NCI-H1930 (cell line): ENCODE measurements around the gene PBLD.
"Not testable (repeated sequence)": the region's sequence is repeated elsewhere in the genome, so short reads cannot be mapped to it uniquely, and the experiment has no call there.

Source experiments
- DNase-seq, 2 experiments: peaks; one replicate each; lab custom pipeline; 2025; lab: John Stamatoyannopoulos, UW

Gene PBLD

GRCh38 chr10:68330852-68331454 lies 1.8 kb downstream of the PBLD start:
- no peak for DNase-seq

DNA sequence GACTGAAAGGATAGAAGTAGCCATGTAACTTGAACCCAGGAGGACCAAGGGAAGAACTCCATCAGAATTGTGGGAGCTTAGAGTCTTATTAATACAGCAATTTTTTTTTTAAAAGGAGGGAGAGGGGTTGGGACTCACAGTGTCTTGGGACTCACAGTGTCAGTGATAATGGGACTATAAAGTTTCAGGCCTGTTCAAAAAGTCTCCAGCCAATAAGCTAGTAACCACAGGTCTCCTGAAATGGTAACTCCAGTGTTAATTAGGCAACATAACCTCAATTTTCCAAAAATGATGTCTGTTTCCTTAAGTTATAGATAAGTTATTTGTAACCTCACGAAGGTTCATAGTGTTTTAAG lies 3.2 kb downstream of the PBLD start:
- no peak for DNase-seq

- no peak for DNase-seq
Observed at GRCh38 chr10:68327889-68328786, 4.6 kb downstream of the PBLD start.

- not testable (repeated sequence) for DNase-seq
Observed at GRCh38 chr10:68324396-68324795, 8.3 kb downstream of the PBLD start.

DNA sequence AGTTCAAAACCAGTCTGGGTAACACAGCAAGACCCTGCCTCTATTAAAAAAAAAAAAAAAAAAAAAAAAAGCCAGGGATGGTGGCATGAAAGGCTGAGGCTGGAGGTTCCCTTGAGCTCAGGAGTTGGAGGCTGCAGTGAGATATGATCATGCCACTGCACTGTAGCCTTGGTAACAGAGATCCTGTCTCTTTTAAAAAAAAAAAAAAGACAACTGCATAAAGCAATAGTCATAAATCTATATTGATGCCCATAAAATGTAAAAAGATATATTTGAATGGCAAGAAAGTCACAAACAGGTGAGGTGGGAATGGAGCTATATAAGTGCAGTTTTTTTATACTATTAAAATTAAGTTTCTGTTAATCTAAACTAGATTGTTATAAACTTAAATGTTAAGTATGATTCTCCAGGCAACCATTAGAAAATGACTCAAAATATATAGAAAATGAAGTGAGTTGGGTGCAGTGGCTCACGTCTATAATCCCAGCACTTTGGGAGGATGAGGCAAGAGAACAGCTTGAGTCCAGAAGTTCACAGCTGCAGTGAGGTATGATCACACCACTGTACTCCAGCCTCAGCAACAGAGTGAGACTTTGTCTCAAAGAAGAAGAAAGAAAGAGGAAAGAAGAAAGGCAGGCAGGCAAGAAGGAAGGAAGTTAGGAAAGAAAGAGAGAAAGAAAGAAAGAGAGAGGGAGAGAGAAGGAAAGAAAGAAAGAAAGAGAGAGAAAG lies 14.2 kb downstream of the PBLD start:
- no peak for DNase-seq

DNA sequence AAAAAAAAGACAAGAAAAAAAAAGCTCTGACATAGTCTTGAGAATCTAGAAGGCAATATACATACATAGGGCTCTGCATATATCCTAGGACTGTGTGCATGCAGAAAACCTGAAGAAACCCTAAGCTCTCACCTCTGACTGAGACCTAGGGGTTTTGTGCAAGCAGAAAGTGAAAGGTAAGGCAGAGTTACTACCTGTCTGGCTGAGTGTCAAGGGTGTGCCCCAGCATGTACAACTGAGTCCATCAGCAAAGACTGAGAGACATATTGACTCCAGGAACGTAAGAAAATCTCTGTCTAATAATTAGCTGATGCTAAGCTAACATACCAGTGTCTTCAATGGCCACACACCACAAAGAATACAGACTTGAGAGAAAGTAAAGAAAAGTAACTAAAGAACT lies 17.1 kb downstream of the PBLD start:
- DNase-seq: no peak

DNA sequence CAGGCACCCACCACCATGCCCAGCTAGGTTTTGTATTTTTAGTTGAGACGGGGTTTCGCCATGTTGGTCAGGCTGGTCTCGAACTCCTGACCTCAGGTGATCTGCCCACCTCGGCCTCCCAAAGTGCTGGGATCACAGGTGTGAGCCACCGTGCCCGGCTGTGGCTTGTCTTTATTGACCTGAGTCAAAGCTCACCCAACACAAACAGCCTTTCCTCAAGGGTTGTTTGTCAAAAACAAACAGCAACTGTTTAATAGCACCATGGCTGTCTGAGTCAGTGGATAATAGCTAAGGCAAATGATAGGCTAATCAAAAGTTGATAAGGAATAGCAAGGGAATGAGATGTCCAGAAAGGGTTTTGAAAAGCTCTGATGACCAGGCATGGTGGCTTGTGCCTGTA lies 17.8 kb downstream of the PBLD start:
- DNase-seq: not testable (repeated sequence)

DNA sequence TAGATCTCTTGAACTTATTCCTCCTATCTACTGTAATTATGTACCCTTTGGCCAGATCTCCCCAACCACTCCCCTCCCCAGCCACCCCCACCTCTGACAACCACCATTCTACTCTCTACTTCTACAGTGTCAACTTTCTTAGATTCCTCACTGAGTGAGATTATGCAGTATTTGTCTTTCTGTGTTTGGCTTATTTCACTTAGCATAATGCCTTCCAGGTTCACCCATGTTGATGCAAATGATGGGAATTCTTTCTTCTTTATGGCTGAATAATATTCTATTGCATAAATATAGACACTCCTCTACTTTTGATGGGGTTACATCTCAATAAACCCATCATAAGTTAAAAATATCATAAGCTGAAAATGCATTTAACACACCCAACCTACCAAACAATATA lies 22.2 kb downstream of the PBLD start:
- DNase-seq: no peak

GRCh38 chr10:68305854-68306253 lies 26.9 kb downstream of the PBLD start:
- no peak for DNase-seq

GRCh38 chr10:68303849-68304412 lies 28.8 kb downstream of the PBLD start:
- no peak for DNase-seq

GRCh38 chr10:68302871-68303270 lies 29.9 kb downstream of the PBLD start:
- no peak for DNase-seq

- no peak for DNase-seq
Observed at GRCh38 chr10:68302503-68302823, 30.3 kb downstream of the PBLD start.

GRCh38 chr10:68301790-68302502 lies 30.8 kb downstream of the PBLD start:
- no peak for DNase-seq

GRCh38 chr10:68301301-68301700 lies 31.4 kb downstream of the PBLD start:
- DNase-seq: no peak

- no peak for DNase-seq
Observed at GRCh38 chr10:68296843-68297663, 35.7 kb downstream of the PBLD start.

DNA sequence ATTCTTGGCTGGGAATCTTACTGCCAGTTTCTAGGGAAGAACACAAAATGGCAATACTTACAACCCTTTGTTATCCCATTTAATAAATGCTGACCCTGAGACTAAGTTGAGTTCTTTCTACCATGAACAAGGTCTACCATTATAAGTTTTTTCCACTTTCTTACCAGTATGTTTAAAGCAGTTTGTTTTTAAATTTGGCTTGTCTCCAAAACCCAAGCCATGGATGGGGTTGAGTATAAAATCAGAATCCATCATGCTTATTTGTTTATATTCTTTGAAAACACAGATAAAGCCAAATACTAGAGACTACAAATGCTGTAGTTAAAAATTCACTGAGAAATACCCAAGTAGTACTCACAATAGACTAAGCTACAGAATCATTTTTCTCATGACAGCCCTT lies 42.0 kb downstream of the PBLD start:
- no peak for DNase-seq

DNA sequence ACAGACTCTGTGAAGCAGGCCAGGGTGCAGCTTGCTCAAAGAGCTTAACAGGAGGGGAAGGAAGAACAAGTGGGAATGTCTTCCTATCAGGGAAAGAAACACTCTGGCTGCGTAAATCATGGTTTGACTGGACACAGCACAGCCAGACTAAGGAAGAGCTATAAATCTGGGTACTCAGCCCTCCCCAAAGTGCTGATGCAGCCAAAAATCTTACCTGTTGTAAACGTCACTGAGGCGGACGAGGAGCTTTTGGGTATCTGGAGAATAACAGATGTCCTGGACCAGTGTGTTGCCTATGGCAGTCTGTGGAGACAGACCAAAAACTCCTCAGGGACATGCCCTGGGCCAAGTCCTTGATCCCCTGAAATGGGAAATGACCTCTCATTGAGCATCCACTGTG lies 44.0 kb downstream of the PBLD start:
- no peak for DNase-seq

DNA sequence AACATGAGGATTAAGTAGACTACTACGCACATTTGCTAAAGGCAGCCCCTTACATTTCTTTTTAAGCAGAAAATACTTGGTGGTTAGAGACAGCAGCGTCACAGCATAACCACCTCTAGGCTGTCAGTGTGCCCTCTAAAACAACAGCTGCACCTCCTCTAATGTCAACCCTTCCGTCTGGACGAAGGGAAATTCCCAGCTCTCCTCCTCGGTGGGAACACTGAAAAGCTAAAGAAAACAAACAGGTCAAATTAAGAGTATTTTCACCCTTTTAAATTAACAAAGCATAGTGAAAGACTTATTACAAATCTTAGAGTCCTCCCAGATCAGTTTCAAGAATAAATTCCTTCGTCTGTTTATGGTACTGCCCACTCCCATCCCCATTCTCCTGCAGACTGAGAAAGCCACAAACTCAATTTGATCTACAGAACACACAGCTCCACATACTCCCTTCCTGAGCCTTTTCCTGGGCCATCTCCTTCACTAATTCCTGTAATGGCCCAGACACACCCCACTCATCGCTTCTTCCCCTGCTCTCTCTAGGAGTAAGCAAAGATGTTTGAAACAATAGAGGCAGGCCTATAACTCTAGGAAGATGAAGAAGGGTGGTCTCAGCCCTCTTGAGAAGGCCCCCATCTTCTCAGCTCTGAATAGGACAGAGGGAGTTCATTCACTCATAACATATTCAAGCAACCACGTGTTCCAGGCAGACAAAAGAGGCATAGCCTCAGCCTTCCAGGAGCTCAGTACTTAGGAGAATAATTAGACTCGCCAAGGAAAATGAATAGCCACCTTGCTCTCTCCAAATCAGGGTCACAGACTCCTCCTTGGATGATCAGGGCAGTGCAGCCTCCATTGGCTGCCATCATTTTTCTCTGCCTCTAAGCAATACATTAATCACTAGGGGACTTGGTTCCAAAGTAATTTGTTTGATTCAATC lies 48.4 kb downstream of the PBLD start:
- no peak for DNase-seq

DNA sequence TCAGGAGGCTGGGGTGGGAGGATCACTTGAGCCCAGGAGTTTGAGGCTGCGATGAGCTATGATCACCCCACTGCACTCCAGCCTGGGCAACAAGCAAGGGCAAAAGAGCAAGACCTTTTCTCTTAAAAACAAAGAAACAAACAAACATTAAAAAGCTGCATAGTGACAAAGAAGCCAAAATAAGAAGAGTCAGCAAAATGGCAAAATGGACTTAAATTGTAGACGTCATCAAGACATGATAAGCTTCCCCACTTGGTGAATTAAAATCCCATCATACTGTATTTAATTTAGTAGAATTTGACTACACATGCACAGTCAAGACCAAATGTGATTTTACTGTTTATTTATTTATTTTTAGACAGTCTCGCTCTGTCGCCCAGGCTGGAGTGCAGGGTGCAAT lies 52.0 kb downstream of the PBLD start:
- no peak for DNase-seq
